GM21381 (cell line): ENCODE data around the gene UMPS.

Experiments
- ATAC-seq: cut with Tn5 transposase; IDR thresholded peaks from one replicate; pipeline ENCODE4 v1.9.1; 2021; ENCODE audit warnings: mild to moderate bottlenecking, moderate library complexity; ENCODE audit not compliant: unreplicated experiment

Gene UMPS

GRCh38 chr3:124761935-124762660, 31.8 kb downstream of the UMPS start:
- ATAC-seq = no peak

GRCh38 chr3:124762661-124763011, 32.4 kb downstream of the UMPS start:
- no peak for ATAC-seq

- no peak for ATAC-seq
Measured at GRCh38 chr3:124763206-124763605, 33.0 kb downstream of the UMPS start.

- ATAC-seq = no peak
Measured at GRCh38 chr3:124763644-124764358, 33.5 kb downstream of the UMPS start.

GRCh38 chr3:124764746-124765145, 34.5 kb downstream of the UMPS start:
- no peak for ATAC-seq

DNA sequence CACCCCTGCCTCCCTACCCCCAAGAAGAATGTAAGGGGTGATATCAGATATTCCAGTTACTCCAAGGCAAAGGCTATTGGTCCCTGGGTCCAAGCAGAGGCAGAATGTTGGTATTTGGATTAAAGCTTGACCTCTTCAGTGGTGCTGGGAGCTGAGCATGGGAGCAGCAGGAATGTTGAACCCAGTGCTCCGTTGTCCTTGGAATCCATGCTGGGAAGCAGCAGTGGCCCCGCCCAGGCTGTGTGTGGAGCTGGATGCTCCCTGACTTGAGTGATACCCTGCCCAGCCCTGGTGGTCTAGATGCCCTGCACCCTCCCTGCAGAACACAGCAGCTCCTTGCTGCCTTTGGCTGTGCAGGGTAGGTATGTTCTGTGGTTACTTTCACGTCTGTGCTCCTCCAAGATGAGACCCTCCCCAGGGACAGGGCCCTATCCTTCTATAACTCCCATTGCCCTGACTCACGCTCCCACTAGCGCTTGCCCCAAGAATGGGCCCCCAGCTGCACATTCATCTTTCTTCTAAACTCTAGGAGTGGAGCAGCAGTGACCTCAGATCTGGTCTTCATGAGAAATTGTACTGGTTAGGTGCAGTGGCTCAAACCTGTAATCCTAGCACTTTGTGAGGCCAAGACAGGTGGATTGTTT, 35.1 kb downstream of the UMPS start:
- no peak for ATAC-seq

DNA sequence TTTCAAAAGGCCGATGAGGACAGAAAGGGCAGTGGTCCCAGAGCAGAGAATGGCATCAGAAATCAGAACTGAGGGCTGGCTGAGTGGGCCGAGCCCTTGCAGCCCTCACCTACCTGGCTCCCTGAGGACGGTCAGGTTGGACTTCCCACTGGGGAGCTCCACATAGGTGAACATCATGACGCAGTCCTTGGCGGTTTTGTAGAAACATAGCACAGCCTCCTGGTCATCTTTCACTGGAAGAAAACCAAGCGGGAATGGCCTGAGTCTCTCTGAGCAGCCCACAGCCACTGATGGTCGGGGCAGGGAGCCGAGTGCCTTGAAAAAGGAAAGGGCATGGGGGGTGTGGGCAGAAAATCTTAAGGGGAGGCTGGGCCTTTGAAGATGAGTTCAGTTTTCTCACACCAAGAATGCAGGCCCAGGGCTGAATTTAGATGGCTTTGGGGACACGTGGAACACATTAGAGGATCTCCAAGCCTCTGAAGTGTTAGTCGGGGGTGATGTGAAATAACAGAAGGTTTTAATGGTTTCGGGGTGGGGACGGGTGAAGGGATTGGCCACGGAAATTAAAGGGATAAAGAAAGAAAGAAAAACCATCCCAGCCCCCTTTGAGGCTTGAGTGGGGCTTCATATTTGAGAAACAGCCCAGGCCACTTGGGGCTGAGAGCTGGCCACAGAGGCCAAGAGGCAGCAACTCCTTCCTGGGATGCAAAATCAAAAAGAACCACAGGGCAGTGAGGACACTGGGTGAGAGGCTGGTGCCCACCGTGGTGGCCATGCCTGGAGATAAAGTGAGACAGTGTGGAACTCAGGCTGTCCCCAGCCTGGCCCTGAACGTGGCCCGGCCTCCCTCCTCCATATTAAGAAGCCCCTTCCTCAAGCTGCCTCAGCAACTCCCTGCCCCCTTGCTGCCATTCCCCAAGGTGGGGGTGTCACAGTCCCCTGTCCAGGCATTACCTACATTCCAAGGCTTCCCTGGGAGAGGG, 36.2 kb downstream of the UMPS start:
- no peak for ATAC-seq

DNA sequence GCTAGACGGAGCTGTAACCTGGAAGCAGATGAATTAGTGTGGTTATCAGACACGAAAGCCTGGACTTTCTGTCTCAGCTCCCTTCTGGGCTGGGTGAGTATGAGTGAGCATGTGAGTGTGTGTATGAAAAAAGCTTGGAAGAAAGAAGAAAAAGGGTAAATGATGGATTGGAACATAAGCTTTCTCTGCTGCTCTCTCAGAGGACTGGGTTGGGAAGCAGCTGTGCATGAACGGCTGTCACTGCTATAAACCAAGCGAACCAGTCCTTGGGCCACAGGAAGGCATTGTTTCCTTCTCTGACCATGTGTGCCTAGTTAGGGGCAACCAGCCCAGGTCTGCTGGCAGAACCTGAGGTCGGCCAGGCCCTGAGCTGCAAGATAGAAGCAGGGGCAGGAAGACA, 37.0 kb downstream of the UMPS start:
- ATAC-seq = no peak

DNA sequence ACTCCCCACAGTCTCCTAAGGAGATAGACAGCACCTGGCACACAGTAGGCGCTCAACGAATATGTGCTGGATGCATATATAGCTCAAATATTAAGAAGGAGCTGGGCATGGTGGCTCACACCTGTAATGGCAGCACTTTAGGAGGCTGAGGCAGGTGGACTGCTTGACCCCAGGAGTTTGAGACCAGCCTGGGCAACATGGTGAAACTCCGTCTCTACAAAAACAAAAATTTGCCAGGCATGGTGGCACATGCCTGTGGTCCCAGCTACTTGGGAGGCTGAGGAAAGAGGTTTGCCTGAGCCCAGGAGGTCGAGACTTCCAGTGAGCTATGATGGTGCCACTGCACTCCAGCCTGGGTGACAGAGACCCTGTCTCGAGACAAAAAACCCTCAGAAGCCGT, 37.4 kb downstream of the UMPS start:
- no peak for ATAC-seq

- no peak for ATAC-seq
Measured at GRCh38 chr3:124768812-124769211, 38.6 kb downstream of the UMPS start.

DNA sequence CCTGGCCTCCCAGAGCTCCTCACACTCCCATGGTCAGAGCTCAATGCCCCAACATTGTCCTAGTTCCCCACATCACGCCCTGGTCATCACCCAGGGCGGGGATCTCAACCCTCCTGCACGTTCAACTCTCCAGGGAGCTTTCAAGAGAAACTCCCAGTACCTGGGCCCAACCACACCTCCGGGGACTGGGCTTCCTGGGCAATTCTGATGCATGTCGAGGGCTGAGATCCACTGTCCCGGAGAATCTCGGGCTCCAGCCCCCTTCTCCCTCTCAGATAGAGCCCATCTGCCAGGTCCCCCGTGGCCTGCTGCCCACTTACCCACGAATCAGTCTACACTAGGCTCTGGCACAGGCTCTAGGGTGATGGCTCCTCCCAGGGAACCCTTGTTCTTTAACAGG, 39.2 kb downstream of the UMPS start:
- ATAC-seq = no peak

DNA sequence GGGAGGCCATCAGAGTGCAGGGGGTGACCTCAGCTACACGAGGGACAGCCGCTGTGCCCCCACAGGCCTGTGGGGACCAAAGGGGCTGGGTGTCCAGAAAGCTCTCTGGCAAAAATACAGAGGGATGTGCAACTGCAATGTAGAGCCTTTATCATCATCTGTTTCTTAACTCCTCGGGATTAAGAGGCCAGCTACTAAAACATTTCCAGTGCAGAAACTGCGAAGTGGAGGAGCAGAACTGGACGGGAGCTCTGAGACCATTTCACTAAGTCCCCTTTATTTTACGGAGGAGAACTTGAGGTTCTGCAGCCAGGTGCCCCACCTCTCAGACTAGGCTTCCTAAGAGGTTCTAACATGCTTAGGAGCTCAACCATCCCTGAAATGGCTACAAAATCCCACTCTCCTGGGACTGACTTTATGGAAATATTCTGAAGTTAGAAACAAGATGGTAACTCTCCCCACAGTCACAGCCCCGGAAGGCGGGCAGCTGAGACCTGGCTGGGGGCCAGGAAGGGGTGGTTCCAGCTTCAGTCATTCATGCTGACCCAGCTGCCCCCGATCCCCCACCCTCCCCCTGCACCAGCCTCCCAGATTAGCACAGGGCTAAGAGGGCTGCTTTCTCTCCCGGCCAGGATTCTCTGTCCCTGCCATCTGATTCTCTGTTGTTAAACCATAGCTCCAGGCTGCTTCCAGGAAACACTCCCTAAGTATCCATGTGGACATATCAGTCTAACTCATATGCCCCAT, 40.3 kb downstream of the UMPS start:
- ATAC-seq = no peak

DNA sequence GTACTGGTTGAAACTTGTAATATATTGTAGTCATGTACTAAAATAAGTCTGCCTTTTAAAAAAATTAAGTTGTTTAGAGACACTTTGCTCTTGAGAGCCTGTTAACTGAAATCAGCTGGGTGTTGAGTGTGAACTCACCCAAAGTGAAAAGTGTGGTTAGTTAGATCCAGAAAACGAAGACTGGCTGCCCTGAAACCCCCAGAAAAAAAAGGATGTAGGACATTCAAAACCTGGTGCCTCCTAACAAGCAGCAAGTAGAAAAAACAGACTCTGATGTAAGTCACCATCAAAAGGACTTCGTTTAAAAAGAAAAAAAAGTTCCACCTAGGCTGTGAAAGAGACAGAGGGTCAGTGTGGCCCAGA, 40.8 kb downstream of the UMPS start:
- ATAC-seq = no peak

GRCh38 chr3:124772081-124772831, 42.0 kb downstream of the UMPS start:
- no peak for ATAC-seq

DNA sequence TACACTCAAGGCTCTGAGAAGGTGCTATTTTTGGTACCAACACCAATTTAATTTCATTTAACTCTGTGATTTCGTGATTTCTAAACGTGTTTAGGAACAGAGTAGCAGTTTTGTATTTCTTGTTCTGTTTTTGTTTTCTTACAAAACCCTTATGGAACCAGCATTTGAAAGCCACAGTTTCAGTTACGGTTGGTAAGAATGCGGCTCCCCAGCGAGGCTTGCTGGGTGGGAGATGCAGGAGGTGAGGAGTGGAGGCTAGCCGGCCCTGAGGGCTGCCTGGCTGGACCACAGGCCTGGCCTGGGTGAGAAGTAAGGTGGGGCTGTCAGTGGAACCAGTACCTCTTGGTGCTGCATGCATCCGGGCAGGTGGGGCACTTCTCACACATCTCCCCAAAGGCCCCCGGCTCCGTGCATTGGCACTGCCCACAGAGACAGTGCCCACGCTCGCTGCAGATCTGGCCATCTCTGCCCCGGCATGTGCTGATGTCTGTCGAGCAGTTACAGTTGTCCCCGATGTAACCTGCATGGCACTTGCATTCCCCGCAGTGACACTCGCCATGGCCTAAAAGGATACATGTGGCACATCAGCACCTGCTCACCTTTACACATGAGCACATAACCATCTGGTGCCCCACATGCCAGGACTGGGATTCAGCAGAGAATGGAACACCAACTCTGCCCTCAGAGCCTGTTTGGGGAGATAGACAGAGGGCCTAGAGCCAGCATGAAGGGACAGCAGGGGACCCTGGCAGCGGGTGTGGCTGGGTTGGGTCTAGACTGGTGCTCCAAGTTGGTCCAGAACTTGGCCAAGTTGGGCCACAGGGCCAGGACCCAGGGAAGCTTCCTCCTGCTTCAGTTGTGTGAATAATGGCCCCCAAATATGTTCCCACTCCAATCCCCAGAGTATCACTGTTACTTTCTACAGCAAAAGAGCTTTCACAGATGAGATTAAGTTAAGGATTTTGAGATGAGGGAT, 43.4 kb downstream of the UMPS start:
- no peak for ATAC-seq

DNA sequence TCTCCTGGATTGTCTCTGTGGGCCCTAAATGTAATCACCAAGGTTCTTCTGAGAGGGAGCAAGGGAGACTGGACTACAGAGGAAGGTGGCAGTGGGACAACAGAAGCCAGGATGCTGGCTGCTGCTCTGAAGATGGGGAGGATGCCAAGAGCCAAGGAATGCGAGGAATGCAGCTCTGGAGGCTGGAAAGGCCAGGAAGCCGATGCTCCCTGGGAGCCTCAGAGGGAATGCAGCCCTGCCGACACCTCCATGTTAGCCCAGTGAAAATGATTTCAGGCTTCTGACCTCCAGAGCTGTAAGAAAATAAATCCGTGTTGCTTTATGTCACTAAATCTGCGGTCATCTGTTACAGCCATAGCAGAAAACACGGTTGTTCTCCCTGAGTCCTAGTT, 44.1 kb downstream of the UMPS start:
- ATAC-seq = no peak

DNA sequence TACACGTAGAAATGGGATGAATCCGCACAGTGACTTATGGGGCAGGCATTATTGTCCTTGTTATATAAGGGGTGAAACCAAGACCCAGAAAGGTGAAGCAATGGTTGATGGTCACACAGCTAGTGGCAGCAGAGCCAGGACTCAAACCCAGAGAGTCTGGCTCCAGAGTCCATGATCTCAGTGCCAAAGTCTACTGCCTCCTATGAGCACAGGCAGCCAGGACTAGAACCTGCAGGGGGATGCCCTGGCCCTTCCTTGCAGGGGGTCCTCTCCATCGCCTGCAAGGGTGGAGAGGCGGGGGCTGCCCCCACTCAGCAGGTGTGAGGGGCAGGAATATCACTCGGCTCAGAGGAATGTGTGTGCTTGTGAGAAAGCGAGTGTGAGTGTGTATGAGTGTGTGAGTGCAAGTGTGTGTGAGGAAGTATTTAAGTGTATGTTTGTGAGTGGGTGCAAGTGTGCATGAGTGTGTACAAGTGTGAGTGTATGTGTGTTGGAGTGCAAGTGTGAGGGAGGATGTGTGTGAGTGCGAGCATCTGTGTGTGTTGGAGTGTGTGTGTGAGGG, 44.7 kb downstream of the UMPS start:
- no peak for ATAC-seq

GRCh38 chr3:124775877-124776276, 45.6 kb downstream of the UMPS start:
- no peak for ATAC-seq
